Panc1 (cell line): ENCODE results near the gene IFI44.

Experiments used
- CTCF ChIP-seq: fragments of 450-650 bp; IDR thresholded peaks from 2 replicates; pipeline ENCODE4 v1.5.1; 2017; ENCODE audit warnings: mild to moderate bottlenecking
- POLR2AphosphoS5 ChIP-seq: IDR thresholded peaks from 2 replicates; pipeline ENCODE4 v1.6.1; 2012; ENCODE audit warnings: mild to moderate bottlenecking, low read depth, low read length, moderate library complexity
- REST ChIP-seq, 2 experiments: IDR thresholded peaks; 2 replicates each; pipeline ENCODE4 v1.6.1; 2011 to 2012; ENCODE audit warnings: low read depth in 2 of 2, control low read depth in 1 of 2, low read length in 1 of 2, mild to moderate bottlenecking in 1 of 2, moderate library complexity in 1 of 2; ENCODE audit not compliant: insufficient read depth in 1 of 2
- SIN3A ChIP-seq: IDR thresholded peaks from 2 replicates; pipeline ENCODE4 v1.6.1; 2012; ENCODE audit warnings: low read depth, mild to moderate bottlenecking, low read length, moderate library complexity, borderline replicate concordance; ENCODE audit not compliant: insufficient read depth
- TCF7L2 ChIP-seq: IDR thresholded peaks from 2 replicates; pipeline ENCODE4 v1.6.1; 2011; ENCODE audit warnings: mild to moderate bottlenecking, low read depth, low read length, inconsistent platforms

GRCh38 chr1:78647238-78647637 lies 2.4 kb upstream of the IFI44 start:
- TF ChIP-seq REST (IDR thresholded peaks at IDR 0.05; ENCODE audit: insufficient read depth in 1 of 2, low read depth in 2 of 2, low read length in 1 of 2) (no peak), CTCF (no peak), SIN3A (no peak), POLR2AphosphoS5 (no peak), TCF7L2 (no peak)
